Neural crest cell (in vitro differentiated cells): ENCODE data around the gene IFITM1. TPM values are rescaled to one million over a fixed set of nuclear protein-coding genes. Genes with fewer than 3 reads are reported as not detected.

Experiments
- DNase-seq: peaks from one replicate; pipeline ENCODE4 v3.0.0; 2021; ENCODE audit warnings: low read depth, mixed read lengths, low spot score
- H3K27ac Mint-ChIP-seq: one replicate; pipeline ENCODE4 v1.8.0; 2021; ENCODE audit warnings: mild to moderate bottlenecking, mixed read lengths; ENCODE audit not compliant: unreplicated experiment
- H3K27me3 Mint-ChIP-seq: 2 replicates; pipeline ENCODE4 v1.8.0; 2021; ENCODE audit warnings: low read depth, mild to moderate bottlenecking, mixed read lengths
- H3K36me3 Mint-ChIP-seq: 2 replicates; pipeline ENCODE4 v1.8.0; 2021; ENCODE audit warnings: low read depth, mild to moderate bottlenecking, mixed read lengths
- H3K4me1 Mint-ChIP-seq: 2 replicates; pipeline ENCODE4 v1.8.0; 2021; ENCODE audit warnings: mixed read lengths
- H3K4me3 Mint-ChIP-seq: one replicate; pipeline ENCODE4 v1.8.0; 2021; ENCODE audit warnings: mild to moderate bottlenecking, mixed read lengths
- H3K9me3 Mint-ChIP-seq: 2 replicates; pipeline ENCODE4 v1.8.0; 2021; ENCODE audit warnings: mixed read lengths
- CTCF ChIP-seq: fragments of 200-600 bp; sonication (generic); conservative IDR thresholded peaks from 2 replicates; pipeline ENCODE4 v1.5.0; 2021; ENCODE audit warnings: antibody characterized with exemption, mild to moderate bottlenecking
- total RNA-seq: library from RNA; stranded (reverse); gene quantifications from 2 replicates; pipeline ENCODE4 v1.2.1, GENCODE V29; 2021

Gene IFITM1
- total RNA-seq, 1 donor from 2014 or later, result 2.0 TPM

DNA sequence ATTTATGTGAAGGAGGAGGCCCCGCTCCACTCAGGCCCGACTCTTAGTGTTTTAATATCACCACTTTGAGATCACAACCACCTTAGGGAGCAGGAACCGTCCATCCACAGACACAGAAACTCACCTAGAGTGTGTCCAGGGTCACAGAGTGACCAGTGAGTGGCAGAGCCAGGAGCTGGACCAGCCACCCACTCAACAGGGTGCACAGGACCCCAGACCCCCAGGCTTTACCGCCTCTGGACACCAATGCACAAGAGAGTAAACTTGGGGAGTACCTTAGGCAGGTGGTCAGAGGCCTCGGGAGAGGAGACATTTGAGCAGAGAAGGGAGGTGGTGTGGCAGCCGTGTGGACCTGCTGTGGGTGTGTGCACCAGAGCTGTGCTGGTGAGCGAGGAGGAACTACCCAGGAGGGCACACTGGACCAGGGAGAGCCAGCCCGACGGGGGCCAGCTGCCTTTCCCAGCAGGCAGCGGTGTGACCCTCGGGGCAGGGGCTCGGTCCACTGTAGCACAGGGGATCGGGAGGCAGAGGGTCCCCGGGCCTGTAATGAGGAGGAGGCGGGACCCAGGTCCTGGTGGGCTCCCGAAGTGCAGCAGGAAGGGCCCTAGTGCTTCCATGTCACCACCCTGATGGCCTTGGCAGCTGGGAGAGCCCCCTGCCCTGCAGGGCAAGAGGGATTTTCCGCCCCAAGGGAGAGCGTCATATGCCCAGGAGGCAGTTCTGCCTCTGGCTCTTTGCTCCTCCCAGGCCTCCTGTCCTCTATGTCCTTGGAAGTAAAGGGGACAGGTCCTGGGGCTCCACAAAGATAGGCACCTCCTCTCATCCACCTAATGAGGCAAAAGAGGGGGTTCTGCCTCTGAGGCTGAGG, 43.2 kb upstream of the IFITM1 start:
- TF ChIP-seq CTCF, result no peak
- Mint-ChIP-seq H3K4me3 (no peak overlapping the region), H3K36me3 (no peaks in the 10 kb centered on the region), H3K9me3 (peaks cover 2% of the 10 kb centered on the region), H3K4me1 (peaks cover 30% of the 10 kb centered on the region), H3K27me3 (no peaks in the 10 kb centered on the region), H3K27ac (no peak overlapping the region)
- no peak for DNase-seq

DNA sequence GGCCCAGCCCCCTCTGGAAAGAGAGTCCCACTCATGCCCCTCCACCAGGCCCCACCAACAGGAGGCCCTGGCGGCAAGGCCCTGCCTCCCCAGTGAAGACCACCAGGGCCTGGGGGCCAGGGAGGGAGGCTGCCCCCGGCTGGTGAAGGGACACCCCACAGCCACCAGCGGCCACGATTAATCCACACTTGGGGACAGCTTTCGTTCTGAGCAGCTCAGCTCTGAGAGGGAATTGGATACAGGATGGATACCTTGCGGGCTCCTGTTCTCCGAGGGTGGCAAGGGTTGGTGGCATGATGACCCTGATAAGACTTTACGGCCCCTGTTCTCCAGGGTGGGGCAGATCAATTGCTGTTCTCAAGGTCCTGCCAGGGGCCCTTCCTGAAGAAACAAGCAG, 42.5 kb upstream of the IFITM1 start:
- DNase-seq, result no peak
- Mint-ChIP-seq H3K27me3 (no peaks in the 10 kb centered on the region), H3K36me3 (no peaks in the 10 kb centered on the region), H3K4me3 (no peak overlapping the region), H3K9me3 (peaks cover 2% of the 10 kb centered on the region), H3K4me1 (peaks cover 30% of the 10 kb centered on the region), H3K27ac (no peak overlapping the region)
- TF ChIP-seq CTCF, result no peak

GRCh38 chr11:272195-272930, 41.5 kb upstream of the IFITM1 start:
- H3K36me3 Mint-ChIP-seq, result peaks cover 4% of the 10 kb centered on the region
- no peaks in the 10 kb centered on the region for H3K27me3 Mint-ChIP-seq
- no peak overlapping the region for H3K4me3 Mint-ChIP-seq
- DNase-seq, result no peak
- H3K27ac Mint-ChIP-seq, result no peak overlapping the region
- no peak for TF ChIP-seq CTCF
- H3K4me1 Mint-ChIP-seq, result peaks cover 30% of the 10 kb centered on the region
- peaks cover 4% of the 10 kb centered on the region for H3K9me3 Mint-ChIP-seq

GRCh38 chr11:272931-273198, 41.0 kb upstream of the IFITM1 start:
- Mint-ChIP-seq H3K27me3 (no peaks in the 10 kb centered on the region), H3K4me3 (no peak overlapping the region), H3K4me1 (peaks cover 30% of the 10 kb centered on the region), H3K9me3 (peaks cover 4% of the 10 kb centered on the region), H3K36me3 (peaks cover 4% of the 10 kb centered on the region), H3K27ac (no peak overlapping the region)
- no peak for TF ChIP-seq CTCF
- DNase-seq, result no peak

GRCh38 chr11:276219-276618, 37.6 kb upstream of the IFITM1 start:
- TF ChIP-seq CTCF, result no peak
- Mint-ChIP-seq H3K27me3 (no peaks in the 10 kb centered on the region), H3K4me3 (no peak overlapping the region)

More at GRCh38 chr11:276219-276618, 37.6 kb upstream of the IFITM1 start:
- Mint-ChIP-seq H3K36me3 (peaks cover 4% of the 10 kb centered on the region), H3K27ac (no peak overlapping the region), H3K9me3 (peaks cover 4% of the 10 kb centered on the region), H3K4me1 (peaks cover 14% of the 10 kb centered on the region)
- DNase-seq, result no peak
